ENCODE results near the gene STAM.
"Not testable (repeated sequence)": the region's sequence is repeated elsewhere in the genome, so short reads cannot be mapped to it uniquely, and the experiment has no call there.

The STAM gene

DNA sequence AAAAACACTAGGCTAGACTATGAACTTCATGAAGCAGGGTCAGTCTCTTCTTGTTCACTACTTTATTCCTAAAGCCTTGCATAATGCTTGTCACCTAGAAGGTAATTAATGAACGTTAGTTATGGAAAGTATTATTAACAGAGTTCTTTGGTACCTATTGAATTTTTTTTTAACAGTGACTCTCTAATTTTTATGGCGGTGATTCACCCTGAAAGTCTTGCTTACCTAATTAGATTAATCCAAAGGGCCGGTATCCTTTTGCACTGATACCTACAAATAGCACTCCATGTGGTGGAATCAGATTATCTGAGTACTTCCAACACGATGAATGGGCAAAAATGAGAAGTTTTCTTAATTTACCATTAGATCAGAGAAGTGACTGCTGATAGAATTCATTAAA, 31.7 kb downstream of the STAM start:
- DNase-seq (ENCODE audit: low spot score), result no peak

DNA sequence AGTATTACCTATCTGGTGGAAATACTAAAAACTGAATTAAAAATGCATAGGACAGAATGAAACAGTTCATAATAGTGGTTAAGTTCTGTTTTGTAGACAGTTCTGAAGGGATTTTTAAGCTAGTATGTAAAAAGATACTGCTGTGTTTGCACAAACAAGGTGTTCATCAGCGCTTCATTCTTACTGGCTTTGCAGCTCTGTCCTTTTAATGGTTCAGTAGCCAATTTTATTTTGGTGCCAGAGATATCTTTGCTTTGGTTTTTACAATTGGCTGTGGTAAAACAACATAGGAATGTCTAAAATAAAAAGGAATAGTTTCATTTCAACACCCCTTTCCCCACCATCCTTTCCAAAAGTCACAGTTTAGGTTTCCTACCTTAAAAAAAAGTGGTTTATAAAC, 33.0 kb downstream of the STAM start:
- DNase-seq (ENCODE audit: low spot score), result no peak

DNA sequence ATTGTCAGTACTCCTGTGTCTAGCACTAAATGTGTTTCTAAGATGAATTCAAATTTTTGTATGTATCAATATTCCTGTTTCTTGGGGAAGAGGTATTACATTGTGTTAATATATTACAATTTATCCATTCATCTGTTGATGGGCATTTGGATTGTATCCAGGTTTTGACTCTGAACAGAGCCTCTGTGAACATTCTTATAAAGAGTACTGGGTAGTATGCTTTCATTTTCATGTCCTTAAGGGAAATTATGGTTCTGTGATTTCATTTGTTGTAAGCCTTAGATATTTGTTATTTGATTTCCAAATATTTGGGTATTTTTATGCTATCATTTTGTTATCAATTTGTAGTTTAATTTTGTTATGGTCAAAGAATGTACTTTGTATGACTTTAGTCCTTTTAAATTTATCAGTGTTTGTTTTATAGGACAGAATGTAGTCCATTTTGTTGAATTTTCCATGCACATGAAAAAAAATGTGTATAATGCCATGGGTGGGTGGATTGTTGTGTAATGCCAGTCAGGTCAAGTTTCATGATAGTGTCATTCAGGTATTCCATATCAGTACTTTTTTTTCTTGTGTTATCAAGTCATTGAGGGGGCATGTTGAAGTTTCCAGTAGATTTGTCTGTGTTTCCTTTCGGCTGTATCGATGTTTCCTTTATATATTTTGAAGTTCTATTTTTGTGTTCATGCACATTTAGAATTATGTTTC, 38.4 kb downstream of the STAM start:
- DNase-seq (ENCODE audit: low spot score), result no peak

- no peak for DNase-seq (ENCODE audit: low spot score)
Observed at GRCh38 chr10:17683541-17683940, 39.6 kb downstream of the STAM start.

DNA sequence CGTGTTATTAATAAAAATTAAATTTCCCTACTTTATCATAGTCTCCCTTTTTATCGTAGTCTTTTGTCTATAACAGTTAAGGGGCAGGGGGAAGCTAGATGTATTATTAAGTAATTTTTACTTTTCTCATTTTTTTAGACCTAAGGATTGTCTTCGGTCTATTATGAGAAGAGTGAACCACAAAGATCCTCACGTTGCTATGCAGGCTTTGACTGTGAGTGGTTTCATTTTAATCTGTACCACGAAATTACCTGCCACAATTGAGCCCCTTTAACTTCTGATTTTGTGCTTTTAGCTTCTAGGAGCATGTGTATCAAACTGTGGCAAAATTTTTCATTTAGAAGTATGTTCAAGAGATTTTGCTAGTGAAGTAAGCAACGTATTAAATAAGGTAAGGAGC, 40.6 kb downstream of the STAM start:
- DNase-seq (ENCODE audit: low spot score), result no peak

DNA sequence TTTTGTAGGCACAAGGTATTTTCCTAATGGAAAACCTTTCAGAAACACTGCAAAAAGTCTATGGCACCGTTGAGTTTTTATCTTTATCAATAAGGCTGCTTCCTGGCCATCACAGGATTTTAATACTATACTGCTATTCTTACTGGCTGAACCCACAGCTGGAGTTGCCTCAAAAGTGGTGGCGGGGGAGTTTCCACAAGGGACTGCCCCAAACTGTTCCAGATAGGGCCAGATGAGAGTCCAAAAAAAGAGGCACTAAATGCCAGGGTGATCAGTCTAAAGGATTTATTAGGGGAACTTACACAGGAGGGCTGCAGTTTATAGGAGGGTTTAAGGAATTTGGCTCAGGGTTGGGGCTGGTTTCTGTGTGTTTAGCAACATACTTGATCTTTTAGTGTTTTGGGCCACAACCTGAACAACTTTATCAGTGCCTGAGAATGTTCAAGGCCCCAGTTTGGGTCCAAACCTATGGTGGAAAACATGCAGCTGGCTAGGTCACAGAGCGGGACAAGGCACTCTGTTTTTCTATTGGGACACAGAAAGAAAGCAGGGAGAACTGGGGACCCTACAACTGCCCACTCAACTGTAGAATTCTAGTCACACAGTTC, 41.4 kb downstream of the STAM start:
- DNase-seq (ENCODE audit: low spot score), result no peak

GRCh38 chr10:17687117-17687831, 43.3 kb downstream of the STAM start:
- DNase-seq (ENCODE audit: low spot score), result no peak

DNA sequence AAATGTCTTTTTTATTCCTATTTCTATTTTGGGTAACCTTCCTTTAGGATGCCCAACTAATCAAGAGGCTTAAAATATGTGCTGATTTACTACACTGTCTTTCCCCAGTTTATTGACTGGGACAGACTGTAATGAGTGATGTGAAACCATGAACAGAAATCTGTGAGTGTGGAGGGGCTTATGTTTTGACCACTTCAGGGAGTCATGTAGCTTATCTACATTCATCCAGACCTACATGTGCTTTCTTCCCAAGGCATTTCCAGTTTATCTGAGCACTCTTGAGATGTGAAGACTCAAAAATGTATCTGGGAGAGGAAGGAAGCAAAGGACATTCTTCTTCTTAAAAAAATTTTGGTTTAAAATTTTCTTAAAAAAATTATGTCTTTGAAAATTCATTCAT, 45.2 kb downstream of the STAM start:
- DNase-seq (ENCODE audit: low spot score), result no peak

- no peak for DNase-seq (ENCODE audit: low spot score)
Observed at GRCh38 chr10:17693009-17693408, 49.1 kb downstream of the STAM start.

- no peak for DNase-seq (ENCODE audit: low spot score)
Observed at GRCh38 chr10:17698696-17699095, 54.7 kb downstream of the STAM start.

- no peak for DNase-seq (ENCODE audit: low spot score)
Observed at GRCh38 chr10:17701301-17701700, 57.4 kb downstream of the STAM start.

DNA sequence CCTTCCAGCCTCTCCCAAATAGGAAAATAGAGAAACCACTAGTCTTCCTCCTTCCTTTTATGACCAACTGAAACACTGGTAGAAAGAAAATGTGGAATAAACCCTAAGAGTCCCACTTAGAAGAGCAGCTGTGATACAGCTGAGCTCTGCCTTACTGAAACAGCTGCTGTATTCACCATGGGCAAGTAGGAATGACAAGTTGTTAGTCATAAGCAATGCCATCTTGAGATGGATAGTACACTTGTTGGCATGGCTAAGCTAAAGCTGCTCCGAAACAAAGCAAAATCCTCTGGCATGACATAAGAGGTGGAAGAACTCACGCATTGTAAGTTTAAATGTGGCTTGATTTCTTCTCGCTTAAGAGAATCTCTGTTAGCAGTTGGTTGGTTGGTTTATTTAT, 59.8 kb downstream of the STAM start:
- no peak for DNase-seq (ENCODE audit: low spot score)

GRCh38 chr10:17708821-17709220, 64.9 kb downstream of the STAM start:
- DNase-seq (ENCODE audit: low spot score), result no peak

DNA sequence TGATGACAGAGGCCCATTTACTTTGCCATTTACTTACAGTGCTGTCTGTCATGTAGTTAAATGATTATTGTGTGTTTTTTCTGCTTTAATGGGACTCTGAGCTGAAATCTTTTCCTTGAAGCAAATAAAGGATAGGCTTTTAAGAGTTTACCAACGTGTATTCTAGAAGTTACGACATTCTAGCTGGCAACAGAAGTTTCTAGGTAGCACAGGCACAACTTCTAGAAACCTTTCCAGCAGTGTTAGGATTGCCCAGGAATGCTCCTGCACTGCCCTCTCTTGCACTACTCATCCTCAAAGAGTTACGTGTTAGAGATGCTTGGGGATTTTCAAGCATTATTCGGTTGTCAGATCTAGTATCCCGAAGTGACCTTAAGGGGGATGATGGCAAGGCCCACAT, 65.5 kb downstream of the STAM start:
- no peak for DNase-seq (ENCODE audit: low spot score)

GRCh38 chr10:17710181-17710580, 66.2 kb downstream of the STAM start:
- no peak for DNase-seq (ENCODE audit: low spot score)

DNA sequence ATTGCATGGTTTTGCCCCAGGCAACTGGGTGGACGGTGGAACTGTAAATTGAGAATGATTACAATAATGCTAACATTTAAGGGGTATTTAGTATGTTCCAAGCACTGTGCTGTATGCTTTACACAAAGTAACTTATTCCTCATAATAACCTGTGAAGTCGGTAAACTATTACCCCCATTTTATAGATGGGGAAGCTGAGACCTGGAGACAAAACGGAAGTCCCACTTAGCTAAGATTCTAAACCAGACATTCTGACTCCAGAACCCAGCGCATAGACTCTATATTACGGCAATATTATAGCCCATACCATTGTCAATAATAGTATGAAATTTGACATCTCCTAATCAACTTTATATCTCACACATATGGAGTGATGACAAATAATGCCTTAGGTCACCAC, 68.1 kb downstream of the STAM start:
- no peak for DNase-seq (ENCODE audit: low spot score)

DNA sequence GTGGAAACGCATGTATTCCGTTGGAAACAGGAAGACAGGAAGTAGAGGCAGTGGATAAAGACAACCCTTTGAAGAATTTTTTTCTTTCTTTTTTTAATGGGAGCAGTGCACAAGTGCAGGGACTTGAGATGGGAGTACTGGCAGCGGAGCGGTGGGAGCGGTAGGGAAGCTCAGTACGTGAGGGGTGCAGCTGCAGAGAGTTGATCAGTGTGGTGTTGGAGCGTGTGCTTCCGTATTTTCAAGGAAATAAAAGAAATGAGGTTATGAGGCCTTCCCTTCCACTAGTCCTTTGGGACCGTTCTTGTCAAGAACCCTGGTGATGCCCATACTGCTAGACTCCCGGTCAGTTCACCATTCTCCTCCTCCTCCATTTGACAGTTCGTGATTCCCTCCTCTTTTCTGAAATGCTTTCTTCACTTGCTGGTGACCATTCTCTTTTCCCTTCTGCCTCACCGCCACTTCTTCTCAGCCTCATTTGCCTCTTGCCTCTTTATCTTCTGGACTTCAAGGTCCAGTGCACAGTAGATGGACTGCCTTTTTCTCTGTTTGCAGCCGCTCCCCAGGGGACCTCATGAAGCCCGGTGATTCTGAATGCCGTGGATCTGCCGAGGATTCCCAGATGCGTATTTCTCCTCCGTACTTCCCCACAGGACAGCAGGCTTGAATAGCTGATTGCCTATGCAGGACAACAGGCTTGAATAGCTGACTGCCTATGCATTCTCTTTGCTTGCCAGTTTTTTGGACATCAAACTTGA, 68.9 kb downstream of the STAM start:
- no peak for DNase-seq (ENCODE audit: low spot score)

DNA sequence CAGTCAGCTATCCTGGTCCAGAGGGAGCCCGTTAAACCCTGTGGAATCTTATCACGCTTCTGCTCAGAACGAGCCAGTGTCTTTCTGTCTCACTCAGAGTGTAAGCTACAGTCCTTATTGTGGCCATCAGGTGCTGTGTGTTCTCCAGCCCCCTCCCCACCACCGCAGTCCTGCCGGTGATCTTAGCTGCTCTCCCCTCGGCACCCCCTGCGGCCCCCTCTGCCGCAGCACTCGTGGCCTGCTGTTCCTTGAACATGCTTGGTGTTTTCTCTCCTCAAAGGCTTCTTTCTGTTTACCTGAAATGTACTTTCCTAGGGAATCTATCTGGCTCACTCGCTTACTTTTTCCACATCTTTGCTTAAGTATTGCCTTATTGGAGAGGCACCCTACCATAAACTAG, 69.8 kb downstream of the STAM start:
- no peak for DNase-seq (ENCODE audit: low spot score)

DNA sequence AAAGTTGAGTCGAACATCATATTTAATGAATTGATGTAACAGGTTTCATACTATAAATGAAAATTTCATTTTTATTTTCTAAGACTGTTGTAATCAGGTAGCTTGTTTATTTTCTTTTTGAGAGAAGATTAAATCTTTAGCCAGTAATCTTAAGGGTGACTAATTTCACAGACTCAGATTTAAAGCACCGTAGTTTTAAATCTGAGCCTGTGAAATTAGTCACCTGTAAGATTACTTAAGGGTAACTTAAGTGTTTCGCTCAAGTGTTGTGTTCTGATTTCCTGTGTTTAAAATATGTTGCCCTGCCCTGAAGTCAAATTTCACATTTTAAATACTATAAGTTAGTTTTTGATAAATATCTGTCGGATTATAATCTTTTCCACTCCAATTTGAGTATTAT, 72.2 kb downstream of the STAM start:
- DNase-seq (ENCODE audit: low spot score), result no peak

GRCh38 chr10:17722317-17723014, 78.5 kb downstream of the STAM start:
- DNase-seq (ENCODE audit: low spot score), result not testable (repeated sequence)

GRCh38 chr10:17725703-17726102, 81.8 kb downstream of the STAM start:
- DNase-seq (ENCODE audit: low spot score), result no peak

- no peak for DNase-seq (ENCODE audit: low spot score)
Observed at GRCh38 chr10:17729630-17730029, 85.7 kb downstream of the STAM start.
